ENCODE results near the gene PRELID1.

PRELID1 gene

DNA sequence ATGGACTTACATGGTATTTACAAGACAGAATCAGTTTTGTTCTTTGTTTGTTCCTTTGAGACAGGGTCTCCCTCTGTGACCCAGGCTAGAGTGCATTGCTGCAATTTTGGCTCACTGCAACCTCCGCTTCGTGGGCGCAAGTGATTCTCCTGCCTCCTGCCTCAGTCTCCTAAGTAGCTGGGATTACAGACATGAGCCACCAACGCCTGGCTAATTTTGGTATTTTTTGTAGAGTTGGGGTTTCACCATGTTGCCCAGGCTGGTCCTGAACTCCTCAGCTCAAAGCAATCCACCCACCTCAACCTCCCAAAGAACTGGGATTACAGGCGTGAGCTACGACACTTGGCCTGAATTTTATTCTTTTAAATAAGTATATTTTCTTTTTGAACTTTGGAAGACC, 27.7 kb upstream of the PRELID1 start:
- H3K4me3 ChIP-seq (ENCODE audit: low read depth in 1 of 2, low read length in 1 of 2), result no peak overlapping the region
- no peak overlapping the region for H3K27ac ChIP-seq
- peaks cover 75% of the 10 kb centered on the region for H3K36me3 ChIP-seq
- no peaks in the 10 kb centered on the region for H3K27me3 ChIP-seq
- H3K9me3 ChIP-seq, result no peaks in the 10 kb centered on the region
- no peaks in the 10 kb centered on the region for H3K4me1 ChIP-seq (ENCODE audit: control insufficient read depth in 1 of 2, insufficient read depth in 1 of 2, low read depth in 1 of 2, low read length in 1 of 2)
- TF ChIP-seq, protein P1, sequence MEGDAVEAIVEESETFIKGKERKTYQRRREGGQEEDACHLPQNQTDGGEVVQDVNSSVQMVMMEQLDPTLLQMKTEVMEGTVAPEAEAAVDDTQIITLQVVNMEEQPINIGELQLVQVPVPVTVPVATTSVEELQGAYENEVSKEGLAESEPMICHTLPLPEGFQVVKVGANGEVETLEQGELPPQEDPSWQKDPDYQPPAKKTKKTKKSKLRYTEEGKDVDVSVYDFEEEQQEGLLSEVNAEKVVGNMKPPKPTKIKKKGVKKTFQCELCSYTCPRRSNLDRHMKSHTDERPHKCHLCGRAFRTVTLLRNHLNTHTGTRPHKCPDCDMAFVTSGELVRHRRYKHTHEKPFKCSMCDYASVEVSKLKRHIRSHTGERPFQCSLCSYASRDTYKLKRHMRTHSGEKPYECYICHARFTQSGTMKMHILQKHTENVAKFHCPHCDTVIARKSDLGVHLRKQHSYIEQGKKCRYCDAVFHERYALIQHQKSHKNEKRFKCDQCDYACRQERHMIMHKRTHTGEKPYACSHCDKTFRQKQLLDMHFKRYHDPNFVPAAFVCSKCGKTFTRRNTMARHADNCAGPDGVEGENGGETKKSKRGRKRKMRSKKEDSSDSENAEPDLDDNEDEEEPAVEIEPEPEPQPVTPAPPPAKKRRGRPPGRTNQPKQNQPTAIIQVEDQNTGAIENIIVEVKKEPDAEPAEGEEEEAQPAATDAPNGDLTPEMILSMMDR (IDR thresholded peaks at IDR 0.05), result no peak

DNA sequence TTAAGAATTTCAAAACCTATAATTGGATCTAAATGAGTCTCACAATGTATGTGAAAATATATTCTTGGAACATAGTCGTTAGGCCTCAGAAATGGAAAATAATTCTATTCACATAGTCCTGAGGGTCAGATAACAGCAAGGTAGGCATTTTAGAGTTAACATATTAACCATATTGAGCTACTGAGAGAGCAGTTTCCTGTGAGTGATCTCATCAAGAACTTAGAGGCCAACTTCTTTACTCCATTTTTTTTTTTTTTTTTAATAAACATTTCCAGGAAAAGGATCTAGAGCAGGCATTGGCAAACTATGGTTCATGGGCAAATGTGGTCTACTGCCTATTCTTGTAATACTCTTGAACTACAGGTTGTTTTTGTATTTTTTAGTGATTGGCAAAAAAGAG, 26.7 kb upstream of the PRELID1 start:
- H3K27me3 ChIP-seq, result no peaks in the 10 kb centered on the region
- H3K36me3 ChIP-seq, result peaks cover 73% of the 10 kb centered on the region
- no peak overlapping the region for H3K4me3 ChIP-seq (ENCODE audit: low read depth in 1 of 2, low read length in 1 of 2)
- H3K27ac ChIP-seq, result no peak overlapping the region
- no peaks in the 10 kb centered on the region for H3K9me3 ChIP-seq
- H3K4me1 ChIP-seq (ENCODE audit: control insufficient read depth in 1 of 2, insufficient read depth in 1 of 2, low read depth in 1 of 2, low read length in 1 of 2), result no peaks in the 10 kb centered on the region
- TF ChIP-seq, protein P1 (IDR thresholded peaks at IDR 0.05), result no peak

DNA sequence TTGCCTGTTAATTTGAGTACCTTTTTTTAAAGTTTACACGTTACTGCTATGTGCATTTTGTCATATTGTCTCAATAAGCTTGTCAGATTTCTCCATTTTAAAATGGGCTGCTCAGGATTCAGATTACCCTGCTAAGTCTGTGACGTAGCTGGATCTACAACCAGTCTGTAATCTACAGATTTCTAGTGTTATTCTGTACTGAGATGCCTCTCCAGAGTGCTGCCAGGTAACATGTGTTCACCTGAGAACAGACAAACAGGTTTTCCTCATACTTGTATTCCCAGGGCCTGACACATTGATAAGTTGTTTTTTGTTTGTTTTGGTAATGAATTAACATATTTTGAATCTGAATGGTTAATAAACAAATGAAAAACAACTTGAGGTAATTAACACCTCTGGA, 15.4 kb upstream of the PRELID1 start:
- Histone ChIP-seq H3K9me3 (no peaks in the 10 kb centered on the region), H3K36me3 (peaks cover 89% of the 10 kb centered on the region)
- TF ChIP-seq, protein P1 (IDR thresholded peaks at IDR 0.05), result no peak

DNA sequence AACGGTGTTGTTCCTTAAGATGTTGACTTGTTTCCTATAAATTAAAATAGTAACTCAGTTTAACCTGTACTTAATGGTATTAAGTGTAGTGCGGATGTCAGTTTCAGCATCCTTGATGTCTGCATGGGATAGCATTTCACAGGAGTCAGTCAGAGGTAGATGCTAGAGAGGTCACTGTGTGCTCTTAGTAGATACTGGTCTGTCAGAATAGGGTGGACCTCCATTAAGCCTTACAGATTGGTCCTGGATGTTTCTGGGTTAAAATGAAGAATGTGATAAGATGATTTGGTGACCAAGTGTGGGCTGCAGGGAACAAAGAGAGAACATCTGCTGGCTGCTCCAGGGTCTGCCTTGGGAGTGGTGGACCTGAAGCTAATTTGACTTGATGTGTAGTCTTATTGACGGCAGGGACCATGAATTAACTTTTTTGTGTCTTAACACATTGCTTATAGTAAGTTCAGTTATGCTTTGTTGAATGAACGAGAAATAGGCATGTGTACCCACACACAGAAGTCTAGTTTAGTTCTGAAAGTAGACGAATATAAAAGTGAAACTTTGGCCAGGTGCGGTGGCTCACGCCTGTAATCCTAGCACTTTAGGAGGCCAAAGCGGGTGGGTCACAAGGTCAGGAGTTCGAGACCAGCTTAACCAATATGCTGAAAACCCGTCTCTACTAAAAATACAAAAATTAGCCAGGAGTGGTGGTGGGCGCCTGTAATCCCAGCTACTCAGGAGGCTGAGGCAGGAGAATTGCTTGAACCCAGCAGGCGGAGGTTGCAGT, 12.6 kb upstream of the PRELID1 start:
- Histone ChIP-seq H3K27ac (no peak overlapping the region), H3K4me1 (ENCODE audit: control insufficient read depth in 1 of 2, insufficient read depth in 1 of 2, low read depth in 1 of 2, low read length in 1 of 2) (peaks cover 16% of the 10 kb centered on the region in 2 experiments), H3K9me3 (no peaks in the 10 kb centered on the region), H3K36me3 (peaks cover 86% of the 10 kb centered on the region), H3K4me3 (ENCODE audit: low read depth in 1 of 2, low read length in 1 of 2) (no peak overlapping the region), H3K27me3 (no peaks in the 10 kb centered on the region)
- TF ChIP-seq, protein P1 (IDR thresholded peaks at IDR 0.05), result no peak

More for the DNA sequence above, 15.4 kb upstream of the PRELID1 start:
- Histone ChIP-seq H3K4me3 (ENCODE audit: low read depth in 1 of 2, low read length in 1 of 2) (no peak overlapping the region), H3K4me1 (ENCODE audit: control insufficient read depth in 1 of 2, insufficient read depth in 1 of 2, low read depth in 1 of 2, low read length in 1 of 2) (no peaks in the 10 kb centered on the region), H3K27me3 (no peaks in the 10 kb centered on the region), H3K27ac (no peak overlapping the region)

DNA sequence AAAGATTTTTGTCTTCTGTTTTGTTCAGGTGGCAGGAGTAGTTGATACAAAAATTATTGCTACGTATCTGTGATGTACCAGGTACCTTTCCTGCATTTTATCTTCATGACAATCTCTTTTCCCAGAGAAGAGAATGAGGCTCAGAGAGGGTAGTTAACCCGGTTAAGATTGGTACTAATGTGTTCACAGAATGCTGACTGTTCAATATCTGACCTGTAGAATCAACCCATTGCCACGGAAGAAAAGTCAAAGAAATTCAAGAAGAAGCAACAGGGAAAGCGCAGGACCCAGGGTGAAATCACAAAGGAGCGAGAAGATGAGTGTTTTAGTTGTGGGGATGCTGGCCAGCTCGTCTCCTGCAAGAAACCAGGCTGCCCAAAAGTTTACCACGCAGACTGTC, 11.9 kb upstream of the PRELID1 start:
- Histone ChIP-seq H3K27ac (no peak overlapping the region), H3K4me3 (ENCODE audit: low read depth in 1 of 2, low read length in 1 of 2) (no peak overlapping the region), H3K9me3 (no peaks in the 10 kb centered on the region), H3K4me1 (ENCODE audit: control insufficient read depth in 1 of 2, insufficient read depth in 1 of 2, low read depth in 1 of 2, low read length in 1 of 2) (peaks cover 23% of the 10 kb centered on the region in 2 experiments), H3K27me3 (no peaks in the 10 kb centered on the region), H3K36me3 (peaks cover 79% of the 10 kb centered on the region)
- TF ChIP-seq, protein P1 (IDR thresholded peaks at IDR 0.05), result no peak

Data from neutrophil (primary cell).